ENCODE results near the gene ACAP1.

The ACAP1 gene

DNA sequence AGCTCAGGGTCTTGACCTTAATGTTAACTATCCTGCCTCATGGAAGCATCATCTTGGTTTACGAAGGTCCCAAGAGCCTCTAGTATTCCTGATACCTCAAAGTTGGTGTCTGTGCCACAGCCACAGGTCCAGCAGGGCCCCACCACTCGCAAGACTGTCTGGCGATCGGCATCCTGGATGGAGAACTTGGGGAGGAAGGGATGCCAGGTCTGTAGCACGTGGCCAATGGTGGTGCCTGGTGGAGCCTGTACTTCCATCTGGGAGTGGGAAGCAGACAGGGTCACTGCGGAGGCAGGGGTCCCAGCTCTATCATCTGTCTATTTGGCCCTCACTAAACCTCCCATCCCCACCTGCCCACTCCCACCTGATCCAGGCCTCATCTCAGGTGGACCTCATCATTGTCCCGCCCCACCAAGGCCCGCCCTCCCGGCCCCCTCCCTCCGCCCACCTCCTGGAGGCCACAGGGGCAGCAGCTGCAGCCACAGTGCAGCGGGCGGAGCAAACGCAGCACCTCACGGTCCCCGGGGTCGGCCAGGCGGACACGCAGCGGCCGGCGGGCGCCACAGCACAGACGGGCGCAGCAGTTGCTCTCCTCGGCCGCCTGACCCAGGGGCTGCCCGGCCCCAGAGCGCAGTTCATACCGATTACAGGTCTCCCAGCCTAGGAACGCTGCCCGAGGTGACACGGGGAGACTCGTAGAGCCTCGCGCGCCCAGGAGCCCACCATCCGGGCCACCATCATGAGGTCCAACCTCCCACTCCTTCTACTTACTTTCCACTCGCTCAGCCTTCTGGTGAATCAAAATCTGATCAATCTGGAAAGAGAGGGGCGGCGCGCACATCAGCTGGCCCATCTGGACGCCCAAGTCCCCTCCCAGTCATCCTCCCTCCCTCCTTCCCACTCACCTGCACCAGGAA is 56.6 kb downstream of the ACAP1 start:
- peak; percentile 55 for DNase-seq

DNA sequence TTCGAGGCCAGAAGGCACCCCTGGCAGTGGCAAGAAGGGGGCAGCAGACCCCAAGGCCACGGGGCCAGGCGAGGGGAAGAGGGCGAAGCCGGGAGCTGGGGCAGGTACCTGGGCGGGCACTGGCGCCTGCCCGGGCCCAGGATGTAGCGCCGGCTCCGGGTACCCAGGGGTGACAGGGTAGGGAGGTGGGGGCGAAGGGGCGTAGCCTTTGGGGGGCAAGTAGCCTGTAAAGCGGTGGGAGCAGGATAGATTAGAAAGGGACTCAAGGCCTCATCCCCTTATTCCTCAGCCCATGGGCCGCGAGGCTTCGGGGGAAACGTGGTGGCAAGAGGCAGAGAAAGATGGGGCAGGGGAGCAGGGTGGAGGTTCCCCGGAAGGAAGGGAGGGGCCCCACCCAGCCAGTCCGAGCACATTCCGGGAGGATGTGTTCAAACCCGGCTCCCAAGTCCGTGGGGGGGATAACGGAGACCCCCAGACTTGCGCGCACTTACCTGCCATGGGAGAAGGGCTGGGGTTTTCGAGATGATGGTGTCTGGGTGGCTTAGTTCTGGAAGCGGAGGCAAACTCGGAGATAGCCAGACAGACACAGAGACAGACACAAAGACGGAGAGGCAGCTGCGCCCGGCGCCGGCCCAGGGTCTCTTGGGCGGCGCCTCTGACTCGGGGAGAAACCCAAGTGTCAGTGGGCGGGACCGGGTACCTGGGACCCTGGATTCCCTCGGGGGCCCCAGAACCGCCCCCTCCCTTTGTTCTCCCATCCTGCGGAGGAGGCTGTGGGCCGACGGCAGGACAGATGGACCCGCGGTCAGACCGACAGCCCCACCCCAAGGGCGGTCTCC is 57.5 kb downstream of the ACAP1 start:
- peak; percentile 75 for DNase-seq

DNA sequence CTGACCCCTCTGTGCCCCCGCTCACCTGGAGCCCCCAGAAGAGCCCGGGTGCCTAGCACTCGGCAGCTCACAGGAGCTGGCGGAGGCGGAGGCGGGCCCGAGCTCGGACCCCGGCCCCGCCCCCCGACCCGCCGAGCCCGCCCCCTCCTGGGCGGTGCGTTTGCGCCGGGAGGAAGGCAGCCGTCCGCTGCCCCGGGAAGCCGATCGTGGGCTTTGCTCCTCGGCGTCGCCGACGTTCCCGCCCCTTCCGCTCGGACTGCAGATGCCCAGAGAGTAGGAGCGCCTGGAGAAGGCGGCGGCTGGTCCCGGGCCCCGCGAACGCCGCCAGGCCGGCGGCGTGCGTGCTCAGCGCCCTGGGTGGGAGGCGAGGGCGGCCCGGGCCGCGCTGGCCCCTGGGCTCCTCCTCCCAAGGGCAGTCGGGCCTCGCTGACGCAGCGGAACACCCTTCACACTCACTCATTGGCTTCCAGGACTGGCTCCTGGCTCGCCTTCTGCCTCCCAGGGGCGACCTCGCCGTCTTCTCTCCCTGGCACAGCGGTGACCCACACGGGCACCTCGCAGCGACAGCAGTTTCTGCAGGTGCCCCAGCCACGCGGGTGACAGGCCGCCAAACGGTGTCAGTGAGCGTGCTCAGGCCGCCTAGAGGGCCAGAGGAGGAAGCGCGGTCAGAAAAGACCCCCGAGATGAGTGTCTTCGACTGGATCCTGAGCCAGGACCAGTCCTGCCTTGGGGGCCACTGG is 58.3 kb downstream of the ACAP1 start, which contains the start of gene PLSCR3:
PLSCR3 (minus strand) TSS at position 74 of the 740 bp plus-strand sequence. CDS start 415 bp downstream, outside the sequence.
- DNase-seq: peak; percentile 92

DNA sequence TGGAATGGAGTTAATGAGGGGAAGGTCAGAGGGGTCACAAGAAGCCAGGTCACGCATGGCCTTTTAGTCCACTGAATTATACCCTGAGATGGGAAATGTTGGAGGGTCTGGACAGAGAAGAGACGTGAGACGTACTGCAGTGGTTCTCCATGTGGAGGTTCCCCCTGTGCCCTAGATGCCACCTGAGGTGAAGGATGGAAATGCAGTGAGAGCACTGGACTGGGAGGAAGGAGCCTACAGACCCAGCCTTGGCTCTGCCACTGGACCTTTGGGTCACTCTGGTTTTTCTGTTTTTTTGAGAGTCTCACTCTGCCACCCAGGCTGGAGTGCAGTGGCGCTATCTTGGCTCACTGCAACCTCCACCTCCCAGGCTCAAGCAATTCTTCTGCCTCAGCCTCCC is 59.8 kb downstream of the ACAP1 start:
- no peak for DNase-seq

DNA sequence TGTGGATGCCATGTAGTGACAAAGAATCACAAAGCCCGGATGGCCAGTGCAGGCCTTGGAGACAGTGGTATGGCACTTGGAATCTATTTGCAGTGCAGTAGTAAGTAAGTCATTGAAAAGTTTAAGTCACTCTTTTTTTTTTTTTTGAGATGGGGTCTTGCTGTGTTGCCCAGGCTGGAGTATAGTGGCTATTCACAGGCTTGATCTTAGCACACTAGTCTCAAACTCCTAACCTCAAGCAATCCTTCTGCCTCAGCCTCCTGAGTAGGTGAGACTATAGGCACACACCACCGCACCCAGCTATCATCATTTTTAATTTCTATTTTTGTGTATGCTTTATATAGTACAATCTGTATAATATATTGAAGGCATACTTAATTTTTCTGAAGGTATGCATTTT is 62.3 kb downstream of the ACAP1 start:
- no peak for DNase-seq
